ENCODE measurements around the gene HYAL1.

The HYAL1 gene

GRCh38 chr3:50260027-50260941, 43.1 kb downstream of the HYAL1 start:
- peak; percentile 43 to 70 for DNase-seq (ENCODE audit: low read depth in 2 of 2)

- no peak for DNase-seq (ENCODE audit: low read depth in 2 of 2)
Observed at GRCh38 chr3:50259432-50260026, 43.8 kb downstream of the HYAL1 start.

DNA sequence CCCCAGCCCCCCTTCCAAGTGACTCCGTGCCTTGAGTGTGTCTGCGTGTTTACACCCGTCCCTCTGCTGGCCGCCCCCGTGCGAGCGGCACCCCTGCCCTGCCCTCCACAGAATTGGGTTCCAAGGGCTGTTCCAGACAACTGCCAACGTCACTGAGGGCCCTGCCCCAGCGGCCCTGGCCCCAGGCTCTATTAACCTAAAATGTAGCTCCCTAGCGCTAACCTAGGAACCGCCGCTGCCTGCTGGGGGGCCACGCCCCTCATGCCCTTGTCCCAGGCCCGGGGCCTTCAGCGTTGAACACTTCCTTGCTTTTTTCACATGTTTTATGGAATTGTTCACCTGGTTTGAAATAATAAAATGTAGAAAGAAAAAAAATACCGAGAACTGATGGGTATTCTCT, 44.4 kb downstream of the HYAL1 start:
- DNase-seq (ENCODE audit: low read depth in 2 of 2) = no peak

DNA sequence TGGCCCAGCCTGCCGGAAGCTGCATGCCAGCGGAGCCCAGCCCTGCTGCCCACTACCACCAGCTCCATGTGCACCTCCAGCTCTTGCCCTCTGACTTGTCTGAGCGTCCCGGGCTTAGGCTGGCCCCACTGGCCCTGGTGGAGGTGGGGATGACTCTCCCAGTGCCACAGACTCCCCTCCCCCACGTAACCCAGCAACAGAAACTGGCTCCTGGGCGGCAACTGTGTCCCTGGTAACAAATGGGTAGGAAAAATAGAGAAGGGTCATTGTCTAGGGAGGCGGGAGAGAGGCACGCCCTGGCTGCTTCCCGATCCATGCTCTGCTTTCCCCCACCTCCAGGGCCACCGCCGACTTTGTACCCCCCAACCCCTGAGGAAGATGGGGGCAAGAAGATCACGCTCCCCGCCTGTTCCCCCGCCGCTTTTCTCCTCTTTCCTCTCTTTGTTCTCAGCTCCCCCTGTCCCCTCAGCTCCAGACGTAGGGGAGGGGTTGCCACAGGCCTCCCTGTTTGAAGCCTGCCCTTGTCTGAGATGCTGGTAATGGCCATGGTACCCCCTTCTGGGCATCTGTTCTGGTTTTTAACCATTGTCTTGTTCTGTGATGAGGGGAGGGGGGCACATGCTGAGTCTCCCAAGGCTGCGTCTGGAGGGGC, 45.2 kb downstream of the HYAL1 start:
- DNase-seq (ENCODE audit: low read depth in 2 of 2) = no peak

GRCh38 chr3:50256978-50257890, 46.1 kb downstream of the HYAL1 start:
- DNase-seq (ENCODE audit: low read depth in 2 of 2) = no peak

- DNase-seq (ENCODE audit: low read depth in 2 of 2) = no peak
Observed at GRCh38 chr3:50255251-50255615, 48.1 kb downstream of the HYAL1 start.

DNA sequence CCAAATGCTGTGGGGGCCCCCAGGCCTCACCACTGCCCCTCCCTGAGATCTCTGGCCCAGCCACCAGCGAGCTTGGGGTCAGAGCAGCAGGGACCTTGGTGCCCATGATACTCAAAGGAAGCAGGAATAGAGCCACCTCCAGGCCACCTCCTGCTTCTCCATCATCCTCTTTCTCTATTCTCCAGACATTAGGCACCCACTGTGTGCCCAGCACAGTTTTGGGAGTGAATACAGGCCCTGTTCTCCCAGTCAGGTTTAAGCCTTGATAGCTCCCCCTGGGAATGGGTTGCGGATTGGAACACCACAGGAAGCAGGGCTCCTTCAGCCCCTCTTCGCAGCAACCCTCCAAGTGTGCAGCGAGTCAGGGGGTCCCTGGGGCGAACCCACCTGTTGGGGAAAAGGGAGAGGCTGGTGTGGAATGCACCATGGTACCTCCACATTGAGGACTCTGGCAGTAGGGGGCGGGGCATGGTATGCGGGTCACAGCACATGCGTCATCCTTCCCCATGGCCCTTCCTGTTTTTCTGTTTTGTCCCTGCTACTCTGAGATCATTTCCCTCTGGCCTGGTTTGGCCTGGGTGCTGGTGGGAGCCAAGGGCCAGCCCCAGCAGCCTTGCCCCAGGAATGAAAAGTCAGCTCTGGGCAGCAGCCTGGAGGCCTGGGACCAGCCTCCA, 48.7 kb downstream of the HYAL1 start:
- DNase-seq (ENCODE audit: low read depth in 2 of 2) = no peak

DNA sequence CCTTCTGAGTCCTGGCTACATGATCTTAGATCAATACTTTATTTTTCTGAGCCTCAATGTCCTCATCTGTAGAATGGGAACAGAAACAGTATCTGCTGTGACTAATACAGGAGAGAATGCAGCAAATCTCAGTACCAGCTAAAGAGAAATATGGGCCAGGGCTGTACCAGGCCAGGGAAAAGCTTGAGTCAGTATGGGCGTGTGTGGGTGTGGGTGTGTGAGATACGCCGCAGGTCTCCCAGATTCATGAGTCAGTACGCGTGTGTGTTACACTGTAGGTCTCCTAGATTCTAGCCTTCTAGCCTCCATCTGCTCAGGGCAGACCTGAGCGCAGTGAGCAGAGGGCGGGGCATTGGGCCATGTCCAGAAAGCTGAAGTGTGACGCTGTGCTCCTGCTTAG, 52.2 kb downstream of the HYAL1 start:
- DNase-seq (ENCODE audit: low read depth in 2 of 2) = no peak

- DNase-seq (ENCODE audit: low read depth in 2 of 2) = no peak
Observed at GRCh38 chr3:50250514-50250913, 52.9 kb downstream of the HYAL1 start.
